LNCaP clone FGC (cell line): ENCODE measurements around the gene GAPT.

Experiments
- DNase-seq: peaks from one replicate; pipeline ENCODE4 v3.0.0-alpha.2; 2011; ENCODE audit warnings: low read depth
- H3K4me3 ChIP-seq: 2 replicates; pipeline ENCODE4 v1.5.1; 2011; ENCODE audit warnings: mild to moderate bottlenecking, low read depth, low read length, control low read depth
- TF ChIP-seq, protein P1 (sequence below): IDR thresholded peaks from 2 replicates; pipeline ENCODE4 v1.5.1; 2012; ENCODE audit warnings: mild to moderate bottlenecking; ENCODE audit not compliant: control insufficient read depth, insufficient read depth; ENCODE audit errors: extremely low read depth

Gene GAPT

GRCh38 chr5:58543723-58544122, 52.5 kb downstream of the GAPT start:
- TF ChIP-seq, protein P1, sequence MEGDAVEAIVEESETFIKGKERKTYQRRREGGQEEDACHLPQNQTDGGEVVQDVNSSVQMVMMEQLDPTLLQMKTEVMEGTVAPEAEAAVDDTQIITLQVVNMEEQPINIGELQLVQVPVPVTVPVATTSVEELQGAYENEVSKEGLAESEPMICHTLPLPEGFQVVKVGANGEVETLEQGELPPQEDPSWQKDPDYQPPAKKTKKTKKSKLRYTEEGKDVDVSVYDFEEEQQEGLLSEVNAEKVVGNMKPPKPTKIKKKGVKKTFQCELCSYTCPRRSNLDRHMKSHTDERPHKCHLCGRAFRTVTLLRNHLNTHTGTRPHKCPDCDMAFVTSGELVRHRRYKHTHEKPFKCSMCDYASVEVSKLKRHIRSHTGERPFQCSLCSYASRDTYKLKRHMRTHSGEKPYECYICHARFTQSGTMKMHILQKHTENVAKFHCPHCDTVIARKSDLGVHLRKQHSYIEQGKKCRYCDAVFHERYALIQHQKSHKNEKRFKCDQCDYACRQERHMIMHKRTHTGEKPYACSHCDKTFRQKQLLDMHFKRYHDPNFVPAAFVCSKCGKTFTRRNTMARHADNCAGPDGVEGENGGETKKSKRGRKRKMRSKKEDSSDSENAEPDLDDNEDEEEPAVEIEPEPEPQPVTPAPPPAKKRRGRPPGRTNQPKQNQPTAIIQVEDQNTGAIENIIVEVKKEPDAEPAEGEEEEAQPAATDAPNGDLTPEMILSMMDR: no peak
- no peak overlapping the region for H3K4me3 ChIP-seq
- DNase-seq: no peak

DNA sequence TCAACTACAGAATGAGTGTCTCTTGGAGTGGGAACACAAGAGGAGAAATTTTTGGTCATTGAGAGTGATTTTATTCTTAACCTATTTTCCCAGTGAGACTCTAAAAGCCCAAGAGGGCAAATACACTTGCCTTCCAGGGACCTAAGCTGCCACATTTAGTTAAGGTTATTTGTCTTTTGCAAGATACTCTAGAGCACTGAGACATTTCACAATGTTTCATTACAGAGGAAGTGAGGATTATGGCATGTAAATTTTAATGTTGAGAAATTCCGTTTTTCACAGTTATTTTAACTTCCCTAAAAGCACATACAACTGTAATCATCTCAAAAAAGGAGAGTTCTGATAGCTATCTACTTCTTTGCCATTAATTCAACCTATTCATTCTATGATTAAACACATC, 53.0 kb downstream of the GAPT start:
- TF ChIP-seq, protein P1: no peak
- no peak for DNase-seq
- H3K4me3 ChIP-seq: no peak overlapping the region

- DNase-seq: no peak
- no peak overlapping the region for H3K4me3 ChIP-seq
- TF ChIP-seq, protein P1: no peak
Measured at GRCh38 chr5:58544926-58545325, 53.7 kb downstream of the GAPT start.

DNA sequence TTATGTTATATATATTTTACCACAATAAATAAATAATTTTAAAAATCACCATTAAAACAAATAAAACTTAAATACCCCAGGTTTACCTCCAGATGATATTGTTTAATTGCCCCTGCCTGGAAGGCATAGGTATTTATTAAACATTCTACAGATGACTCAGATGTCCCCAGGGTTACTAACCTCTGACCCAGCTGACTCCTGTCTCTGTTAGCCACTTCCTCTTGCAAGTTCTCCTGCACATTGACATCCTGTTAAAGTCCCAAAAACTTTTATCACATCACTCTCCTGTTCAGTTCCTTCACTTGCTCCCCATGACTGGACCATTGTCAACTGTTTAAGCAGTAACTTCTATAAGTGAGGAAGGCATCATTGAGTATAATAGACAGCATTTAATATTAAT, 54.7 kb downstream of the GAPT start:
- TF ChIP-seq, protein P1: no peak
- no peak overlapping the region for H3K4me3 ChIP-seq
- no peak for DNase-seq
